GM18511 (cell line): ENCODE data around the gene PVRIG.
"Not testable (repeated sequence)": the region's sequence is repeated elsewhere in the genome, so short reads cannot be mapped to it uniquely, and the experiment has no call there.

ENCODE experiments used
- ATAC-seq: cut with Tn5 transposase; IDR thresholded peaks from one replicate; pipeline ENCODE4 v1.9.1; 2021; ENCODE audit warnings: mild to moderate bottlenecking, moderate library complexity; ENCODE audit not compliant: unreplicated experiment

PVRIG gene

DNA sequence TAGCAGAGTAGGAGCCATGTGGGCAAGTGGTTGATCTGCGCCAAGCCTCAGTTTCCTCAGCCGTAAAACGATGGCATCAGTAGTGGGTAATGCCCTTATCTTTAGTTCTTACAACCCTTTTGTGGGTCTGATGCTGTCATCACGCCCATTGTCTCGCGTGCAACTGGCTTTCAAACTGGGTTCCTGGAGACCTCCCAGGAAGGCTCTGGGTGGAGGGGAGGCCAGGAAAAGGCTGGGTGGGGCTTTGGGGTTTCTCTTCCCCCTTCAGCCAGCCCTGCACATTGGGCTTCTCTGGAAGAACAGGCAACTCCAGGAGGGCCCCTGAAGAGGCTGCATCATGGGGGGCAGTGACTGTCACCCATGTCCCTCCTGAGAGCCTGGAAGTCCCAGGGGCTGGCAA lies 5.1 kb downstream of the PVRIG start:
- not testable (repeated sequence) for ATAC-seq

DNA sequence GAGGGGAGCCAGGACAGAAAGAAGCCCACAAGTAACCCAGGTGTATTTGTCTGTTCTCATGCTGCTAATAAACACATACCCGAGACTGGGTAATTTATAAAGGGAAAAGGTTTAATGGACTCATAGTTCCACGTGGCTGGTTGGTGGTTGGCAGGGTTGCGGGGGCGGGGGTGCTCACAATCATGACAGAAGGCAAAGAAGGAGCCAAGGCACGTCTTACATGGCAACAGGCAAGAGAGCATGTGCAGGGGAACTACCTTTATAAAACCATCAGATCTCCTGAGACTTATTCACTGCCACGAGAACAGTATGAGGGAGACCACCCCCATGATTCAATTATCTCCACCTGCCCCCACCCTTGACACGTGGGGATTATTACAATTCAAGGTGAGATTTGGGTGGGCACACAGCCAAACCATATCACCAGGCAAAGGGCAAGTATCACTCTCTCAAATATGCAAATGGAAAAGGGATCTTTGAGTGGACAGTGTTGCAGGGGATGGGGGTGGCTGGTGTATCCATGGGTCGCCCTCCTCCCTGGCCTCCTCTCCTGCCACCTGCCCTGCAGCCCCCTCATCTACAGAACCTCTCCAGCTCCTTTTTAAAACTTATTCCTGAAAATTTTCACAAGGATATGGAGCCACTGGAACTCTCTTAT lies 15.0 kb downstream of the PVRIG start:
- ATAC-seq = not testable (repeated sequence)

DNA sequence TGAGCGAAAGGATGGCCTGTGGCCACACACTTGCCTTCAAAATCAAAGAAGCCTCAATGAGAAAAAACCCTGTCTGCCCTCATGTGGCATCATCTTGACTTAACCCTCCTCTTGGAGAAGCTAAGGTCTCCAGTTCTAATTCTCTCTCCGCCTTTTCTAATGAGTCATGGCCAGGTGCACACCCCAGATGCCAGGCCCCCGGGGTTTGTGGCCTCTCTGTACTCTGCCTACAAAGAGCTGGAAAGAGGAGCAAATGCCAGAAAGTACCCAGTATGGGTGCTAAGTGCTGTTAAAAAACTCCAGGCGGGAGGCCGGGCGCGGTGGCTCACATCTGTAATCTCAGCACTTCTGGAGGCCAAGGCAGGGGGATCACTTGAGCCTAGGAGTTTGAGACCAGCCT lies 20.2 kb downstream of the PVRIG start:
- not testable (repeated sequence) for ATAC-seq

DNA sequence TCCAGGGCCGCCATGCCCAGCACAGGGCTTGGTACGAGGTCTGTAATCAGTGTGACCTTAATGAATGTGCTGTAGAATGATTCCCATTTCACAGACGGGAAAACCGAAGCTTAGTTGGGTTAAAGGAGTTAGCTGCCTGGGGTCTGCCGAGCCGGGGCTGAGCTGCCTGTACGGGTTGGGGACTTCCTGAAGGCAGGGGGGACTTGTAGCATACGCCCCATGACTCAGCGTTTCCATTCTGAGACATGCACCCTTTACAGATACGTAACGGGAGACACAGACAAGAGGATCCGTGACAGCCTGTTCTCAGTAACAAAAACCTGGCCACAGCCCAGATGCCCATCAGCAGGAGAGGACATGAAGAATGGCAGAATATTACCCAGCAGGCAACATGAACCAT lies 23.6 kb downstream of the PVRIG start:
- not testable (repeated sequence) for ATAC-seq

DNA sequence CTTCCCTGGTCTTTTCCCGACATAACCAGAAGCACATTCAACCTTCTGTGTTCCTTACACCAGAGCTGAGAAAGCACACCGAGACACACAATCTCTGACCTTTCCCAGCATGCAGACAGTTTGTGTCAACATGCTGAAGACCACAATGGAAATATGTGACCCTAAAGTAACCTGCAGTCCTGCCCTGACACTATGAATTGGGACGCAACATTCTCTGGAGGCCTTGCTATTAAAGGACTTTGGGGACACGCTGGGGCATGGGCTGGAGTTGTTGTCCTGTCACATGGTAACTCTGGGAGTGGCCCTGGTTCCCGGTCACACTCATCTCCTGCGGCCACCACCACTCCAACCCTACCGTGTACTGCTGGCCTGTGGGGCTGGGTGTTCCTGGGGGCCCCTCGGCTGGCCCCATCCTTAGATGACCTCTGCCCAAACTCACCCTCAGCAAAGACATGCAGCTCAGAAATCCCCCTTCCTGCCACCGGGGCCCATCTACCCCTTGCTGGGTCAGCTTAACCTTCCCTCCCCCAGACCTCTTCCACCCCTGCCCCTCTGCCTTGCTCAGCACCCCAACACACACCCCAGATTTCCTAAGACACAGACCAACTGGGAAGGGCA lies 25.3 kb downstream of the PVRIG start:
- not testable (repeated sequence) for ATAC-seq

DNA sequence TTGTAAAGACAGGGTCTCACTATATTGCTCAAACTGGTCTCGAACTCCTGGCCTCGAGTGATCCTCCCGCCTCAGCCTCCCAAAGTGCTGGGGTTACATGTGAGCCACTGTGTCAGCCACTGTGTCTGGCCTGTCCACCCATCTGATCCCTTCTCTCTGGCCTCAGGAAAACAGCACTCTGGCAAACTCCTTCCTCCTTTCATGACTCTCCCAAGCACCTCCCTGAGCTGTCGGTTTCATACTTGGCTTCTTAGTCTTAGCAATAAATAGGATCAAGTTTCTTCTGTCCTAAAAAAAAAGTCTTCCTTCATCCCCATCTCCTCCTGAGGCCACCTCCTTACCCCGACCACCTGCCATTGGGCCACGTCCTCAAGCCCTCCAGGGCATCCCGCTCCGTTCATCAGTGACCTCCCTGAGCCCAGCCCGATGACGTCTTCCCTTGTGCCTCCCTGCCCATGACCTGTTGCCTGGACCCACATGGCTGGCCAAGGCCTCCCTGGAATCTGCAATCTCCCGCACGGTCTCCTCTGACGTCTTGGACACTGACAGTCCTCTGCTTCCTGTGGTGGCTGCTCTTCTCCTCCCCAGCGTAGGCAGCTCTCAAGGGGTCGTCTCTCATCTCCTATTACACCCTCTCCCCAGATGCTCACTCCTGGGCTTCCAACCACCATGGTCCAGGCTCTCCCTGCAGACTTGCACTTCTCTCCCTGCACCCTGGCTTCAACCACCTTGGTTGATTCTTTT lies 26.5 kb downstream of the PVRIG start:
- ATAC-seq = not testable (repeated sequence)

DNA sequence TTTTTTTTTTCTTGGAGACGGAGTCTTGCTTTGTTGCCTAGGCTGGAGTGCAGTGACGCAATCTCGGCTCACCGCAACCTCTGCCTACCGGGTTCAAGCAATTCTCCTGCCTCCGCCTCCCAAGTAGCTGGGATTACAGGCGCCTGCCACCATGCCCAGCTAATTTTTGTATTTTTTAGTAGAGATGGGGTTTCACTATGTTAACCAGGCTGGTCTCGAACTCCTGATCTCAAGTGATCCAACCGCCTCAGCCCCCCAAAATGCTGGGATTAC lies 27.1 kb downstream of the PVRIG start:
- ATAC-seq = not testable (repeated sequence)

DNA sequence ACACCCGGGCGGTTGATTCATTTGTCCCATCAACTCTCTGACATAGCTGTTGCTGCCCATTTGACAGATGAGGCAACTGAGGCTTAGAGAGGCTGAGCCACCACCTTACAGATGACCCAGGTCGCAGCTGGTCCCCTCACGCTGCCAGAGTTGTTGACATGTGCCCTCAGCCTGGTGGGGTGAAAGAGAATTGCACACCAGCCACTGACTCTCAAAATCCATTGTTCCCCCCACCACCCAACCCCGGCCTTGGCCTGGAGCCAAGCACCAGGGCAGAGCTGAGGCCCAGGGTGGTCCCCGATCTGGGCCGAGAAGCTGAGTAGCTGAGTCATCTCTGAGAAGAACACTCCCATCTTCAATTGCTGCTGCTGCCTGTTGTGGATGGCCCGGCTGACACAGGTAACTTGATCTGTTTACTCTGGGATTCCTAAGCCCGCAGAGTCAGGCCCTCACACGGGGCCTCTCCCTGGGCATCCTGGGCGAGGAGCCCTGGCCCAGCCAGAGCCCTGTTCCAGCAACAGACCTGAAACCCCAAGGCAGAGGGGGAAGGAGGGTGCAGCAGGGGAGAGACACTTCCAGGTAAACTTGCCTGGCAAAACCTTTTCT lies 27.5 kb downstream of the PVRIG start:
- no peak for ATAC-seq

DNA sequence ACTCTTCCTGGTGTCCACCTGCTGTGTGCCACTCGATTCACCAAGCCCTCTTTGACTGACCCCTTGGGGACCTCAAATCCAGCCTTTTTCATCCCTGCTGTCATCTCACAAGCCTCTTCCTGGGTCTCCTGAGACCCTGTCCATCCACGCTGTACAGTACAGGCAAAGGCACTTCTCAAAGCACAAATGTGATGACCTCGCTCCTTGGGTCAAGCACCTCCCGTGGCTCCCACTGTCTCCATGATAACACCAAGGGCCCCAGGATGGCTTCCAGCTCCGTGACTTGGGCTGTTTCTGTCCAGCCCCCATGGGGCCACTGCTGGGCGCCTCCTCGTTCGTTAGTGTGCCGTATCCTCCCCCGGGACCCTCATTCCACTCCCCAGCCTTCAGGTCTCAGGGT lies 28.7 kb downstream of the PVRIG start:
- no peak for ATAC-seq

DNA sequence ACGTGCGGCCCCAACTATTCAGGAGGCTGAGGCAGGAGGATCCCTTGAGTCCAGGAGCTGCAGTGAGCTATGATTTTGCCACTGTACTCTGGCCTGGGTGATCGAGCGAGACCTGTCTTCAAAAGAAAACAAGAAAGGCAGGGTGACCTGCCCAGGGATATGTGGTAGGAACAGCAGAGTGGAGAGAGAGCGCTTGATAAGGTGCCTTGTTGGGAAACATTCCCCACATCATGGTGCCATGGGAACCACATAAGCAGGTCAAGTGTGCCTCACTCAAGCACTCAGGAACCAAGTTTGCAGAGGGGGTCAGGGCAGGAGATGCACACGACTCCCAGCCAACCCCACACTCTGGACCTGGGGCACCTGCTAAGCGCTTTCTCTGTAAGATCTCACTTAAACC lies 37.3 kb downstream of the PVRIG start:
- no peak for ATAC-seq

DNA sequence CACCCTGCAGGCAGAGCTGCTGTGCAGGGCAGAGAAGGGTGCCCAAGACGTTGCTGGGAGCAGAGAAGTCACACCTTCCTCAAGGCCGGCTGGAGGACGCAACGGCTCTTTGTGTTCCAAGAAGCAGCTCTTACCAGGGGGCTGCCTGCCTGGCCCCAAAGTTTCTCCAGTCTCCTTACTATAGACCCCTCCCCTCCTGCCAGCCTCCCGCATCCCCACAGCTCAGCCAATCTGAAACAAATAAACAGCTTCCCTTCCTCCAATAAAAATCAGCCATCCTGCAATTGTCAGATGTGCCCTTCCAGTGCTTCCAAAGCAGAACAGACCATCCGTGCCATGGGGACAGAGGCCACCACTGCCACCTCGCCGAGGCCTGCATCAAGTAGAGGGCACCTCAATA lies 40.2 kb downstream of the PVRIG start:
- ATAC-seq = not testable (repeated sequence)

DNA sequence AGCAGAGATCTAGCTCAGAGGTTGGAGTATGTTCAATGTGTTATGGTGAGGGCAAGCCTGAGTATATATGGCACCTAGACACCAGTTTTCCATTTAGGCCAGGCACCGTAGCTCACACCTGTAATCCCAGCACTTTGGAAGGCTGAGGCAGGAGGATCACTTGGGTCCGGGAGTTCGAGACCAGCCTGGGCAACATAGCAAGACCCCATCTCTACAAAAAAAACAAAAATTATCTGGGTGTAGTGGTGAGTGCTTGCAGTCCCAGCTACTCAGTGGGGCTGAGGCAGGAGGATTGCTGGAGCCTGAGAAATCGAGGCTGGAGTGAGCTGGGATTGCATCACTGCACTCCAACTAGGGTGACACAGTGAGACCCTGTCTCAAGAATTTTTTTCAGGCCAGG lies 43.1 kb downstream of the PVRIG start:
- ATAC-seq = not testable (repeated sequence)

DNA sequence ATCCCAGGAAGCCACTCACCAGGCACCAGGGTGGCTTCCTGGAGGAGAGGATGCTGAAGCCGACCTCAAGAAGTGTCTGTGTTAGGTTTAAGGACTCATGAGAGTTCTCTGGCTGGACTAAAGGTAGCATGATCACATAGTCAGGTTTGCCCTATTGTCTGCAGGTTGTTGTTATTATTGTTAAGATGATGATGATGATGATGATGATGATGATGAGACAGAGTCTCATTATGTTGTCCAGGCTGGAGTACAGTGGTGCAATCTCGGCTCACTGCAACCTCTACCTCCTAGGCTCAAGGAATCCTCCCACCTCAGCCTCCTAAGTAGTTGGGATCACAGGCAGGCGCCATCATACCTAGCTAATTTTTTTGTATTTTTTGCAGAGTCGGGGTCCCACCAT lies 44.5 kb downstream of the PVRIG start:
- ATAC-seq = not testable (repeated sequence)

DNA sequence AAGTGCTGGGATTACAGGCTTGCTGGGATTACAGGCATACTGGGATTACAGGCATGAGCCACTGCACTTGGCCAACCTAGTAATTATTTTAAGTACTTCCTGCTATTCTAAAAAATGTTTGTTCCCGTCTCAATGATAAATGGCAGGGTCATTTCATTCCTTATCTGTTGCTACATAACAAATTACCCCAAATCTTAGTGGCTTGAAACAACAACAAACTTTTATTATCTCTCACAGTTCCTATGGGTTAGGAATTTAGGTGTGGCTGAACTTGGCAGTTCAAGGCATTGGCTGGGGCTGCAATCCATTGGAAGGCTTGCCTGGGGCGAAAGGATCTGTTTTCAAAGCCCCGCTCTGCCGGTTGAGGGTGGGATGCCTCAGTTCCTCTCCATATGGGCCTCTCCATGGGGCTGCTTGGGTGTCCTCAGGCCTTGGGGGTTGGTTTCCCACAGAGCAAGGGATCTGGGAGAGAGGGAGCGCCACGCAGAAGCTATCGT lies 45.0 kb downstream of the PVRIG start:
- ATAC-seq = not testable (repeated sequence)

DNA sequence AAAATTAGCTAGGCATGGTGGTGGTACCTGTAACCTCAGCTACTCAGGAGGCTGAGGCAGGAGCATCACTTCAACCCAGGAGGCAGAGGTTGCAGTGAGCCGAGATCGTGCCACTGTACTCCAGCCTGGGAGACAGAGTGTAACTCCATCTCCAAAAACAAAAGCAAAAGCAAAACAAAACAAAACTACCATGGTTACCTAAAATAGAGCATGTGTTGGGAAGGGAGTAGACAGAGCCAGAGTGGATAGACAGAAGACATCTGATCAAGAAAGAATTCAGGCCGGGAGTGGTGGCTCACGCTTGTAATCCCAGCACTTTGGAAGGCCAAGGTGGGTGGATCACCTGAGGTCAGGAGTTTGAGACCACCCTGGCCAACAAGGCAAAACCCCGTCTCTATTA lies 46.1 kb downstream of the PVRIG start:
- not testable (repeated sequence) for ATAC-seq

DNA sequence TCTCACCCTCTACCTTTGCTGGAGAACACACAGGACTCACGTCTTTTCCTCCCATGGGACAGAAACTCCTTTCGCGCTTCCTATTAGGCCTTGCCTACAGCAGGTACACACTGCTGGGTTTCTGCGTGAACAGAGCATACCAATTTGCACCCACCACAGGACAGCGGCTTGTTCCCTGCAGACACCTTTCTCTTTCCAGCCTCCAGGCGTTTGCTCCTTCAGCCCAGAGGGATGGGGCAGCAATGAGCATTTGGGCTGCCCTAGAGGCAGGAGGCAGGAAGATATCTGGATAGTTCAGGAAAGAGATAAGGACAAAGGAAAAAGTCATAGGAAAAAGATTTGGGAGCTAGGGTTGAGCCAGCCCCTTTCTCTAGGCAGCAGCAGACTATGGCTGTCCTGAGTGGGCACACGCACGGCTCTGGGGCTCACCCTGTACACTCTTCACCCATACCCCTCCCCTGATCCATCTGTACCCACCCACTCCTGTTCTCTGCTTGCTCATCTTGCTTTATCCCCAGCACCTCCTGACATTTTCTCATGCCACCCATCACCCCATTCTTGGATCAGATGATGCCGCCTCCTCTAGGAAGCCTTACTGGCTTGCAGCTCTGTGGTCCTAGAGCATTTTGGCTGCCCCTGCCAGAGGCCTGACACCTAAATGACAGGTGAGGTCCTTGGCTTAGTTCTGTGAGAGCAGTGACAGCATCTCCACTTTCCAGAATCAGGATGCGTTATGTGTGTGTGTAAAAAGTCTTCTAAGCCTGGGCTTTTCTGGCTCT lies 47.0 kb downstream of the PVRIG start:
- ATAC-seq = no peak

DNA sequence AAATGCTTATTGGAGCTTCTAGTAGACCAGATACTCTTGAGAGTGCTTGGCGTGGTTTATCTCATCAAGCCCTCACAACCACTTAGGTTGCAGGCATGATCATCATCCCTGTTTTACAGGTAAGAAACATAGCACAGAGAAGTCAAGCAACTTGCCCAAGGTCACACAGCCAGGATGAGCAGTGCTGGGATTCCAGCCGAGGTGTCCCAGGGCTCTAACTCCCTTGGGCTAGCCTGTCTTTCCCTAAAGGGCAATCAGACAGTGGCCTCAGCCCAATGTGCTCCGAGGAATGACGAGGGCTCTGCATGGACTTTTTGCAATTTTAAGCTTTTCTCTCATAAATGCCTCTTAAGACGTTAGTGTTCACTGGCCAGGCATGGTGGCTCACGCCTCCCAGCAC lies 47.9 kb downstream of the PVRIG start:
- no peak for ATAC-seq

DNA sequence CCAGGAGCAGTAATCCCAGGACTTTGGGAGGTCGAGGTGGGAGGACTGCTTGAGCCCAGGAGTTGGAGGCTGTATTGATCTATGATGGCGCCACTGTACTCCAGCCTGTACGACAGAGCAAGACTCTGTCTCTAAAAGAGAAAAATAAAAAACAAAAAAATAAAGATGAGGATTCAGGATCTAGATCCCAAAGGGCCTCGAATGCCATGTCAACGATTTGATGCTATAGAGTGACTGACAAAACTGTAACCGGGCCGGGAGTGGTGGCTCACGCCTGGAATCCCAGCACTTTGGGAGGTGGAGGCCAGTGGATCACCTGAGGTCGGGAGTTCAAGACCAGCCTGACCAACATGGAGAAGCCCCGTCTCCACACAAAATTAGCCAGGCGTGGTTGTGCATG lies 49.1 kb downstream of the PVRIG start:
- ATAC-seq = not testable (repeated sequence)

DNA sequence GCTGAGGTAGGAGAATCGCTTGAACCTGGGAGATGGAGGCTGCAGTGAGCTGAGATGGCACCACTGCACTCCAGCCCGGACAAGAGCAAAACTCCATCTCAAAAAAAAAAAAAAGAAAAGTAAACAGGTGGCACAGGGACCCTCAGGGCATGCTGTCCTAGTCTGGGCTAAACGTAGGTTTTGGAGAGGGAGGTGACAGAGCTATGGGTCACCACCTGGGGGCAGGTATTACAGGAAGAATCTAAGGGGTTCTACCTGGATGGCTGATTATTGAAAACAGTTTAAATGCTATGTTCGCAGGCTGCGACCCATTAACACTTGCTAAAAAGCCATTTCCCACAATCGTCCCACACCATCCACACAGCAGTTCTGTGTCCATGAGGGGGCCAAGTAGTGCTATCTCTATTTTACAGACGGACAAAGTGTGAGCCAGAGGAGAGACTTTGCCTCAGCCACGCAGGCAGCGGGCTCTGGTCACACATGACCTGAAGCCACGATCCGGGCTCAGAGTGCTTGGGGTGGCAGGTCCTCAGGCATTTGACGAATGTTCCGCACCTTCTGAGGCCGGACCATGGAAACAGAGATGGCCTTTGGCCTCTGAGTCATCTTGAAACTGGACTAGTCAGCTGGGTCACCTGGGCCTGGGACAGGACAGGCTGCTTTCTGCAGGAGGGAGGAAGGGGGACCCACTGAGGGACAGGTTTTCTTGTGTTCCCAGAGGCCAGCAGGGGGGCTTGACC lies 49.7 kb downstream of the PVRIG start:
- ATAC-seq = not testable (repeated sequence)
